Effector memory CD4-positive, alpha-beta T cell (primary cell): ENCODE results near the gene IFI27.
A peak's percentile ranks its signal among the peaks of the same experiment; 100 is the strongest.

Experiments
- DNase-seq, 3 donors: peaks; one replicate each; pipeline ENCODE4 v3.0.0-alpha.2; 2020
- H3K27ac ChIP-seq: 2 replicates; pipeline ENCODE4 v1.7.0; 2013; ENCODE audit warnings: mild to moderate bottlenecking, low read length, moderate library complexity; ENCODE audit not compliant: insufficient read depth, poor library complexity, severe bottlenecking
- H3K27me3 ChIP-seq: replicated peaks from 2 replicates; pipeline ENCODE4 v1.7.0; 2013; ENCODE audit warnings: mild to moderate bottlenecking, low read length; ENCODE audit not compliant: insufficient read depth, control insufficient read depth, poor library complexity, severe bottlenecking
- H3K36me3 ChIP-seq: 2 replicates; pipeline ENCODE4 v1.7.0; 2013; ENCODE audit warnings: mild to moderate bottlenecking, low read length, moderate library complexity; ENCODE audit not compliant: control insufficient read depth, insufficient read depth
- H3K4me1 ChIP-seq: 2 replicates; pipeline ENCODE4 v1.7.0; 2013; ENCODE audit warnings: low read length, mild to moderate bottlenecking; ENCODE audit not compliant: control insufficient read depth, insufficient read depth, poor library complexity, severe bottlenecking
- H3K4me3 ChIP-seq: 2 replicates; pipeline ENCODE4 v1.7.0; 2013; ENCODE audit warnings: low read length, low read depth, mild to moderate bottlenecking; ENCODE audit not compliant: insufficient read depth, poor library complexity, severe bottlenecking
- H3K9me3 ChIP-seq: 2 replicates; pipeline ENCODE4 v1.7.0; 2013; ENCODE audit warnings: mild to moderate bottlenecking, low read length, moderate library complexity; ENCODE audit not compliant: control insufficient read depth

Gene IFI27

DNA sequence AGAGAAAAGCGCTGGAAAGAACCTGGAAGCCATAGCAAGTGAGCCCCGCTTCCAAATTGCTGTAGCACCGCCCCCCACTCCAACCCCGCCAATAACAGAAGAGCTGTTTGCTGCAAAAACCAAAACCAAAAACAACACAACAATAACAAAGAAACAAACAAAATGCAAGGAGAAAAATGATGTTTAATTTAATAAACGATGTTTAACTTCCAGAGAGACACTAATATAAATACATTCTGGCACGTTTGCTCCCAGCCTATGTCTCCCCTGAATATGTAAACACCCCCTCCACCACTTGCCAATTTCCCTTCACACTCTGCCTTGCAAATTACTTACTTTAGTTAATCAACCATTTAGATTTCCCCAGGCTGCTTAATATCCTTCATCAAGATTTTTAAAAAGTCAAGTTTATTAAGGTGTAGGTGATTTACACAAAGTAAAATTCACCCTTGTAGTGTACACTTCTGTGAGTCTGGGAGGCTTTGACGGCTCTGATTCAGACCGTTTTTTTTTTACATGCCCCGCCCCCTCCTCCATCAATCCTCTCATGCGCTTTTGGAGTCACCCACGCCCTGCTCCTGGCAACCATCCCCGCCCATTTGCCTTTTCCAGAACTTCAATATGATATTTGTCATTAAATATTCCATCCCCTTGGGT is 19.4 kb downstream of the IFI27 start:
- Histone ChIP-seq H3K4me1 (no peaks in the 10 kb centered on the region), H3K27ac (peak overlapping the region; percentile 55), H3K9me3 (no peaks in the 10 kb centered on the region), H3K27me3 (no peaks in the 10 kb centered on the region), H3K4me3 (peak overlapping the region; percentile 54), H3K36me3 (no peaks in the 10 kb centered on the region)
- DNase-seq, result peak in 2 of 3 donors; percentile 5 to 10

DNA sequence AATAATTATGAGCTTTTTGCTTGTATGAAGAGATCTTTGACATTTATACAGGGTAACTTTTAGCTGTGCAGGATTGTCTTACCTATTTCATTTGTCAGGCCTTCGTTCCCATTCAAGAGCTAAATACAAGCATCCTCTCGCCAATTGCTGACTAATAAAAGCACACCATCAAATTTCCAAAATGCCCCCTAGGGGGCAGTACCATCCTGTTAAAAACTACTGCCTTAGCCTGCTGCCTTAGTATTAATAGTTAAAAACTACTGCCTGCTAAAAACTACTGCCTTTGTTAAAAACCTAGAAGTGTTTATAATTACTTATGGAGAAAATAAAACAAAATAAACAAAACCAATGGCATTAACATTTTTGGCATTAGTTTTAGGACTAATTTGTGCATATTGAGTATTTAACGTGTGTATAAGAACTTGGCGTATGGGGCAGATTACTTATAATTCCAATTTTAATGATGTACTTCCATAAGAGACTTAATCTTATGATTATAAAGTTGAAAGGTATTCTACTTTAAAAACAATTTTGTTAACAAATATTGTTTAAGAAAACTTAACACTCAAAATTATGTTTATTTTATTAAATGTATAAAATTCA is 21.9 kb downstream of the IFI27 start:
- Histone ChIP-seq H3K4me1 (no peaks in the 10 kb centered on the region), H3K36me3 (no peaks in the 10 kb centered on the region), H3K27ac (no peak overlapping the region), H3K27me3 (no peaks in the 10 kb centered on the region), H3K4me3 (no peak overlapping the region), H3K9me3 (no peaks in the 10 kb centered on the region)
- peak; percentile 11 to 48 (median 18) for DNase-seq

DNA sequence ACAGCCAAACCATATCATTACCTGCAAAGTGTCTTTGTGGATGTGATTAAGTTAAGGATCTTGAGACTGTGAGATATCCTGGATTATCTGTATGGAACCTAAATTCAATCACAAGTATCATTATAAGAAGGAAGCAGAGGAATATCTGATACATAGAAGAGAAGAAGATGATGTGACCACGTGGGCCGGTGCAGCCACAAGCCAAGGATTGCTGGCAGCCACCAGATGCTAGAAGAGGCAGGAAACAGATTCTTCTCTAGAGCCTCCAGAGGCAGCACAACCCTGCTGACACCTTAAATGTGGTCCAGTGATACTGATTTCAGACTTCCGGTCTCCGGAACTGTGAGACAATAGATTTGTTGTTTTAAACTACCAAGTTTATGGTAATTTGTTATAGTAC is 24.9 kb downstream of the IFI27 start:
- no peaks in the 10 kb centered on the region for H3K36me3 ChIP-seq
- no peaks in the 10 kb centered on the region for H3K9me3 ChIP-seq
- H3K4me3 ChIP-seq, result no peak overlapping the region
- no peaks in the 10 kb centered on the region for H3K27me3 ChIP-seq
- no peaks in the 10 kb centered on the region for H3K4me1 ChIP-seq
- no peak for DNase-seq
- H3K27ac ChIP-seq, result no peak overlapping the region

DNA sequence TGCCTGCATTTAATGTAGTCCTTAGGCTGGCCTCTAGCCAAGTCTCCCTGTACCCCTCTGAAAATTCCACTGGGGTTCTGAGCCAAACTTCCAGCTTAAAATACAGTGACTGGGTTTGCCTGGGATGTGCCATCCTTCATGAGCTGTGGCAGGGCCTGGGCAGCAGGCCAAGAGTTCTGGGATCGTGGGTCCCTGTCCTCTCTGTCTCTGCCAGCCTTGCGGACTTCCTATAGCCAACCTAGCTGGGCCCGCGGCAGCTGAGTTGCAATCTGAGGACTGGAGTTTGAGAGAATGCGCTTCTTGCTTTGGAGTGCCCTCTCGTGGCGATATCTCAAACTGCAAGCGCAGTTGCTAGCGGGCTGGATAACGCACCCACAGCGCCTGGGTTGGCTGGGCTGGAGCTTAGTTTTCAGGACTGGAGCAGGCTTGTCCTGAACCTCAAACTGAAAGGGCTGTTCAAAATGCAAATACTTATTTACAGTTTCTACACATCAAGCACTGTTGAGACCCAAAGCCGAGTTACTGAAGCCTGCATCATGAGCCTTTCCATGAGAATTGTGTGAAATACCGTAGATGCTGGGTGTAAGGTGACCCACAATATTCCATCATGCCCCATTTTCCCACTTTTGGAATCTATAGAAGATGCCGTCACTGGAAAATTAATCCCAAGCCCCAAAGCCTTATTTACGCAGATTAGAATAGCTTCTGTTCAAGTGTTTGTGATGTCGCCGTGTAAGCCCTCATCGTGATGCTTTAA is 26.2 kb downstream of the IFI27 start:
- H3K36me3 ChIP-seq, result no peaks in the 10 kb centered on the region

DNA sequence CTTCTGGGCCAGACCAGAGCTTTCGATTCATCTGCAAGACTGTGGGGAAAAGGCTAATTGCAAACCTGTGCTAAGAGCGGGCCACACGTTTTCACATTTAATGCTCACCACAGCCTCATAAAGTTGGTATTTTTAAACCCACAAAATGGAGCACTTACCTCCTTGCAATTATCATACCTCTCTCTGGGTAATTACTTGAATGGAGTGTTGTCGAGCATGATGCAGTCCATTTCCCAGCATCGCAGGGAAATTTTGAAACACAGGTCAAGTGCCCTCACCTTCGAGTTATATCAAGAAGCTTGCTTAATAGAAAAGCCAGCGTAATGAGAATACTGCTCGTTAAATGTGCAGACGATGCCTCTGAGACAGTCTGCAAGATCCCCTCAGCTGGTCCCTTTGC is 27.7 kb downstream of the IFI27 start:
- no peaks in the 10 kb centered on the region for H3K4me1 ChIP-seq
- H3K27me3 ChIP-seq, result no peaks in the 10 kb centered on the region
- H3K9me3 ChIP-seq, result no peaks in the 10 kb centered on the region
- no peaks in the 10 kb centered on the region for H3K36me3 ChIP-seq
- no peak overlapping the region for H3K4me3 ChIP-seq
- no peak for DNase-seq
- no peak overlapping the region for H3K27ac ChIP-seq

More for the DNA sequence above, 26.2 kb downstream of the IFI27 start:
- Histone ChIP-seq H3K9me3 (no peaks in the 10 kb centered on the region), H3K4me1 (no peaks in the 10 kb centered on the region), H3K4me3 (no peak overlapping the region), H3K27me3 (no peaks in the 10 kb centered on the region), H3K27ac (no peak overlapping the region)
- peak; percentile 62 to 74 (median 66) for DNase-seq

DNA sequence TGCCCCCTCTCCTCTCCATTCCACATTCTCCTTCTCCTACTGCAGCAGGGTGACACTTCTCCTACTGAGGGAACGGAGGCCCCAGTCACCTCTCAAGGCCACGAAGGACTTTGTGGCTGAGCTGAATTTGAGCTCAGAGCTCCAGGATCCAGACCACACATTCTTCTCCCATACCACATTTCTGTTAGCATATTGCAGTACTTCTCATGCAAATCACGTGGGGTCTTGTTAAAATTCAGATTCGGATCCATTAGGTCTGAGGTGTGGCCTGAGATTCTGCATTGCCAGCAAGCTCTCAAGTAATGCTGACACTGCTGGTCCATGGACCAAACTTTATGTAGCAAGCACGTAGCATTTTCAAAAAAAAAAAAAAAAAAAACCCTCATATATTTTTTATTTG is 28.5 kb downstream of the IFI27 start:
- Histone ChIP-seq H3K4me1 (no peaks in the 10 kb centered on the region), H3K9me3 (no peaks in the 10 kb centered on the region), H3K27me3 (no peaks in the 10 kb centered on the region), H3K36me3 (no peaks in the 10 kb centered on the region), H3K27ac (no peak overlapping the region), H3K4me3 (no peak overlapping the region)
- DNase-seq, result no peak

DNA sequence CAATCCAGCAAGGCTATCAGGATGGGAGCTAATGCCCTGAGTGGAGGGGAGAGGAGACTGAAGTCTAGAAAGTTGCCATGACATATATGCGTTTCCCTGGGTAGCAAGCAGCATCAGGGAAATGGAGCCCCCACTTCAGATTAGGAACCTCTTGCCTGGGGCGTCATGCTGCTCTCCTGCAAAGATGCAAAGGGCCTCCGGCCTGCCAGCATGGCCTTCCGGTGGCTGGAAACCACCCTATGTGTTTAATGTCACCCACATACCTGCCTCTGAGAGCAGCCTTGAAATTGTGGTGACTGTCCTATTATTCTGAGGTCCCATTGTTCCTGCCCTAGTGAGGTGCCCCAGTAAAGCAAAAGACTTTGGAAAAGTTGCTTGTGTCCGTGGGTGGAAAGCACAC is 28.9 kb downstream of the IFI27 start:
- no peaks in the 10 kb centered on the region for H3K4me1 ChIP-seq
- no peaks in the 10 kb centered on the region for H3K27me3 ChIP-seq
- H3K9me3 ChIP-seq, result no peaks in the 10 kb centered on the region
- no peak overlapping the region for H3K27ac ChIP-seq
- no peak for DNase-seq
- H3K4me3 ChIP-seq, result no peak overlapping the region
- H3K36me3 ChIP-seq, result no peaks in the 10 kb centered on the region

DNA sequence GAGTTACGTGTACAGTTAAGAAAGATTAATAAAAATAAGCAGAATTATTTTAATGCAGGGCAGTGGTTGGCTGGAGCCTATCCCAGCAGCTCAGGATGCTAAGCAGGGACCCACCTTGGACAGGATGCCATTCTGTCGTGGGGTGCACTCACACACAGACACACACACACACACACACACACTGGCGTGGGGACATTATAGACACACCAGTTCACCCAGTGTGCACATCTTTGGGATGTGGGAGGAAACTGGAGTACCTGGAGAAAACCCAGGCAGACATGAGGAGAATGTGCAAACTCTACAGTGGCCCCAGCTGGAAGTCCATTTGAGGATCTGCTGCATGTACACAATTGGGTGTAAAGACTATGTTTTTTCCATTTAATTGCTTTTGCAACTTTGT is 31.7 kb downstream of the IFI27 start:
- no peaks in the 10 kb centered on the region for H3K36me3 ChIP-seq
- H3K4me3 ChIP-seq, result no peak overlapping the region
- H3K27ac ChIP-seq, result no peak overlapping the region
- H3K9me3 ChIP-seq, result no peaks in the 10 kb centered on the region
- H3K4me1 ChIP-seq, result no peaks in the 10 kb centered on the region
- DNase-seq, result no peak
- no peaks in the 10 kb centered on the region for H3K27me3 ChIP-seq

DNA sequence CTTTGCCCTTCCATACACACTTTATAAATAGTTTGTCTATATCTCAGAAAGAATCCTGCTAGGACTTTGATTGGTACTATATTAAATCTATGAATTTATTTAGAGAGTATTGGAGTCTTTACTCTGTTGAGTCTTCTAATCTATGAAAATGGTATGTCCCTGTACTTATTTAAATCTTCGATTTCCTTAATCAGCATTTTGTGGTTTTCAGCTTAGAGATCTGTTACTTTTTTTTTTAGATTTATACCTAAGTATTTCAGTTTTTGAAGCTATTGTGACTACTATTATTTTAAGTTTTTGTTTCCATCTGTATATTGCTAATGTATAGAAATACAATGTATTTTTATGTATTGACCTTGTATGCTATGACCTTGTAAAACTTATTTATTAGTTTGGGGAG is 32.3 kb downstream of the IFI27 start:
- no peak for DNase-seq
- H3K27ac ChIP-seq, result no peak overlapping the region
- no peaks in the 10 kb centered on the region for H3K4me1 ChIP-seq
- H3K27me3 ChIP-seq, result no peaks in the 10 kb centered on the region
- no peaks in the 10 kb centered on the region for H3K9me3 ChIP-seq
- no peak overlapping the region for H3K4me3 ChIP-seq
- H3K36me3 ChIP-seq, result no peaks in the 10 kb centered on the region

DNA sequence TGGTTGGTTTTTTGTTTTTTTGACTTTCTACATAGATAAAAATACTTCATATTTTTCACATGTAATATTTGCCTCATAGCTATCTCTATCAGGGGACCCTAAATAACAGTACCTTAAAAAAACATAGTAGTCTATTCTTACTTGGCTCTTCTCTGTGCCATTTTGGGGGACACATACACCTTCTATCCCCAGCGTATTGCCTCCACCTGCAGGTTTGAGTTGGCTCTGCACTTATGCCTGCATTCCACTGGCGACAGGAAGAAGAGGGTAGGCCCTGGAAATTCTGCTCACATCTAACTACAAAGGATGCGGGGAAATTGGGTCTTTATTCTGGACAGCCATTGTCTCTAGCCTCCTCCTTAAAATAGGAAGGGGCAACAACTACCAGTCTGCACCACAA is 32.7 kb downstream of the IFI27 start:
- H3K27me3 ChIP-seq, result no peaks in the 10 kb centered on the region
- no peak for DNase-seq
- no peak overlapping the region for H3K4me3 ChIP-seq
- H3K27ac ChIP-seq, result no peak overlapping the region
- no peaks in the 10 kb centered on the region for H3K9me3 ChIP-seq
- H3K36me3 ChIP-seq, result no peaks in the 10 kb centered on the region
- no peaks in the 10 kb centered on the region for H3K4me1 ChIP-seq
